Heart left ventricle (tissue), 16 donors: ENCODE data around the gene MICB. TPM values are rescaled to one million over a fixed set of nuclear protein-coding genes. Genes with fewer than 3 reads are reported as not detected.
"Not testable (repeated sequence)": the region's sequence is repeated elsewhere in the genome, so short reads cannot be mapped to it uniquely, and the experiment has no call there.

Experiments
- ATAC-seq, 4 donors: fragments of 200-7000 bp; cut with Tn5 transposase; one replicate each; pipeline ENCODE4 v1.9.1; 2020 to 2022; ENCODE audit warnings: moderate library complexity in 4 of 4, mild to moderate bottlenecking in 3 of 4, moderate number of reproducible peaks in 1 of 4
- DNase-seq, 5 donors: peaks; one replicate each; pipeline ENCODE4 v3.0.0-alpha.2; 2020
- H3K27ac ChIP-seq, 12 donors: fragments of 200-600 bp; sonication (generic) in 4 of 12; one replicate each; pipeline versions ENCODE4 v1.5.0 to v1.8.0; 2016 to 2022; ENCODE audit warnings: mild to moderate bottlenecking in 2 of 12
- H3K27me3 ChIP-seq, 9 donors: fragments of 200-600 bp; sonication (generic) in 2 of 9; one replicate each; pipeline versions ENCODE4 v1.5.1 to v1.8.0; 2016 to 2022; ENCODE audit warnings: mild to moderate bottlenecking in 3 of 9
- H3K36me3 ChIP-seq, 9 donors: fragments of 200-600 bp; sonication (generic) in 2 of 9; one replicate each; pipeline versions ENCODE4 v1.5.0 to v1.8.0; 2018 to 2022; ENCODE audit warnings: mild to moderate bottlenecking in 2 of 9
- H3K4me1 ChIP-seq, 12 donors: fragments of 200-600 bp; sonication (generic) in 4 of 12; one replicate each; pipeline versions ENCODE4 v1.5.0 to v1.8.0; 2016 to 2022; ENCODE audit warnings: mild to moderate bottlenecking in 3 of 12
- H3K4me3 ChIP-seq, 12 donors: fragments of 200-600 bp; sonication (generic) in 4 of 12; one replicate each; pipeline versions ENCODE4 v1.5.0 to v1.8.0; 2017 to 2022; ENCODE audit warnings: mild to moderate bottlenecking in 9 of 12, moderate library complexity in 4 of 12
- H3K9me3 ChIP-seq, 12 donors: fragments of 200-600 bp; sonication (generic) in 4 of 12; one replicate each; pipeline versions ENCODE4 v1.5.0 to v1.8.0; 2016 to 2022; ENCODE audit warnings: mild to moderate bottlenecking in 1 of 12
- POLR2A ChIP-seq, 2 donors: fragments of 450-650 bp; IDR thresholded peaks; one replicate each; pipeline ENCODE4 v1.6.1; 2017; ENCODE audit warnings: antibody characterized with exemption in 2 of 2, mild to moderate bottlenecking in 2 of 2, moderate library complexity in 2 of 2
- WGBS, 4 donors: extraction: QIAGEN DNeasy Blood & Tissue Kit in 2 of 4; methylation state at CpG; one replicate each; pipeline versions ENCODE4 v1.1.5 to v1.1.7; 2013 to 2018; 5-methylcytosine and 5-hydroxymethylcytosine counted together
- intact Hi-C, 10 donors: fragments of 100-400 bp; cut with DNase I; formaldehyde crosslinking; loops; one replicate each; pipeline versions ENCODE4 v1.11.1 to v1.14.2; 2022
- long read RNA-seq, 3 donors: library from polyadenylated mRNA; unstranded; transcript quantifications; one replicate each; pipeline ENCODE4 v2.0.0, GENCODE V29; 2020 to 2021
- polyA plus RNA-seq, 2 donors: library from polyadenylated mRNA; stranded (reverse); fragments of 200-250 nt; gene quantifications; one replicate each; pipeline ENCODE4 v1.2.3, GENCODE V29; 2013
- total RNA-seq, 9 donors: library from RNA; depleted of rRNA in 2 of 9; stranded (reverse); fragments of >200 nt in 2 of 9; fragmentation: NEBNext Ultra II Directional in 3 of 9; extraction: Animal tissue kit (Norgen Biotek cat#: 25700) in 3 of 9; gene quantifications; one replicate each; pipeline versions ENCODE4 v1.1.0 to v1.2.4, GENCODE V29; 2016 to 2023
- TF ChIP-seq, protein P1 (sequence below), 12 donors: fragments of 200-600 bp; sonication (generic) in 4 of 12; IDR thresholded peaks; one replicate each; pipeline versions ENCODE4 v1.5.0 to v1.8.0; 2018 to 2022; ENCODE audit warnings: antibody characterized with exemption in 12 of 12, mild to moderate bottlenecking in 5 of 12
- donor health status: ischemic (EF 13 %, LVEDD 7.1; RV severe dilation, severe dysfunction).
- donor health status: healthy with polysubstance abuse.
- donor health status: DM: no; HTN: yes; CAD: no.
- donor health status: DM: no; HTN: no; CAD: no.
- donor health status: ischemic (EF 25% LVEDD 6.9; RV normal size, moderate dysfunction).
- donor health status: ischemic (EF 25% LVEDD 5.7; RV mildly dilated, moderate dysfunction).
- donor health status: healthy.
- donor health status: DM: yes; HTN: yes; CAD: no.
- donor health status: ischemic (EF 35%, LVEDD 5.7; RV mildly dilated, moderate dysfunction).
- donor health status: nonischemic (EF 11% LVEDD 7.7; RV severe dilation, severe dysfunction).
- donor health status: DM: yes; HTN: yes; CAD: no.
- donor health status: PGD.
- donor health status: ischemic (EF 29% LVEDD 5.4; RV normal size, mild dysfunction).
- donor health status: nonischemic (EF 23%, LVEDD 6.1; RV moderate dilation, normal function).

The MICB gene
- total RNA-seq (1 to 10 TPM; 1.1 to 8.8 (median 1.5) TPM), polyA plus RNA-seq (1 to 10 TPM in 1 of 2 donors, under 1 TPM in 1; 0.84 to 1.3 TPM)
- long read RNA-seq, donor 1, partial matches to known transcripts = 0 of 1 reads
- long read RNA-seq, donor 1, other reads (novel, unspliced or antisense) = 0 of 1 reads
- long read RNA-seq, donor 2, transcript MICB-204 (6 exons, 2,411 nt) = major isoform, 5 of 7 reads
- long read RNA-seq, donor 2, partial matches to known transcripts = 1 of 7 reads
- long read RNA-seq, donor 2, other reads (novel, unspliced or antisense) = 1 of 7 reads
- long read RNA-seq, donor 3, partial matches to known transcripts = 0 of 3 reads
- long read RNA-seq, donor 3, other reads (novel, unspliced or antisense) = 1 of 3 reads

DNA sequence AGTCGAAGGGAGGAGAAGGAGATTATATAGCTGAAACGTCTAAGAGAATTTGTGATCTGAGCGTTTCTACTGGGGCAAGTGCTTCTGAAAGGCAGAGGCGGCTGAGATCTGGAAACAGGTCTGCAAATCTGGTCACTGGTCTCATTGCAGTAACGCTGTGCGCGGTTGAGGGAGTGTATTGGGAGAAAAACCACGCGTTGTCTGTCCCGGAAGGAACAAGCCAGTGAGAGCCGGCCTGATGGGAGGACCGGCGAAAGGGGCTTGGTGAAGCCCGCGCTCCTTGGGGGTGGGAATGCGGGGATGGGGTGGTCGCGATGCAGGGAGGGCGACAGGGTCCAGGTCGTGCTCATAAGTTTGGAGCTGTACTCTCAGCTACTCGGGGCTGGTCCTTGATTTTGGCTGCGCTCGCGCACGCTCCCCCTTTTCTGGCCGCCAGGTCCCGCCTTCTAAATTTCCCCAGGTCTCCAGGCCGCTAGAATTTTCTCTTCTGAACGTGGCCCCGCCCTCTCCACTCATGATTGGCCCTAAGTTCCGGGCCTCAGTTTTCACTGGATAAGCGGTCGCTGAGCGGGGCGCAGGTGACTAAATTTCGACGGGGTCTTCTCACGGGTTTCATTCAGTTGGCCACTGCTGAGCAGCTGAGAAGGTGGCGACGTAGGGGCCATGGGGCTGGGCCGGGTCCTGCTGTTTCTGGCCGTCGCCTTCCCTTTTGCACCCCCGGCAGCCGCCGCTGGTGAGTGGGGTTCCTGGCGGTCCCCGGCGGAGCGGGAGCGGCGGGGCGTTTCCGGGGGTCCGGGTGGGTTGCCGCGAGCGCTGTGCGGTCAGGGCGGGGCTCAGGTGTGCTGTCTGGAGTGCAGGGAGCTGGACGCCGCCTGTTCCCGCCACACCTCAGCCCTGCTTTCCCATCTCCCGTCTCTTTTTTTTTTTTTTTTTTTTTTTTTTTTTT lies at the start of gene MICB:
MICB (plus strand) TSS at position 615 of the 946 bp plus-strand sequence; CDS start at position 664, 49 bp downstream.
- Histone ChIP-seq H3K4me1 (peaks cover 0 to 42% (median 10%) of the 10 kb centered on the region in 12 donors), H3K27me3 (peaks cover 0 to 11% (median 0%) of the 10 kb centered on the region in 9 donors), H3K9me3 (no peaks in the 10 kb centered on the region), H3K27ac (peak within 1 kb of the TSS in 7 of 12 donors; percentile 8 to 62 (median 39)), H3K36me3 (no peaks in the 10 kb centered on the region), H3K4me3 (peak within 1 kb of the TSS; percentile 33 to 75 (median 60))
- intact Hi-C loops = loop anchor here in 4 of 10 donors (2.0 to 10.0 kb wide), 5 partner anchors 27 to 107 kb away; partner anchors contain the start of gene NCR3 (in 1 of the 4)
- TF ChIP-seq, protein P1, sequence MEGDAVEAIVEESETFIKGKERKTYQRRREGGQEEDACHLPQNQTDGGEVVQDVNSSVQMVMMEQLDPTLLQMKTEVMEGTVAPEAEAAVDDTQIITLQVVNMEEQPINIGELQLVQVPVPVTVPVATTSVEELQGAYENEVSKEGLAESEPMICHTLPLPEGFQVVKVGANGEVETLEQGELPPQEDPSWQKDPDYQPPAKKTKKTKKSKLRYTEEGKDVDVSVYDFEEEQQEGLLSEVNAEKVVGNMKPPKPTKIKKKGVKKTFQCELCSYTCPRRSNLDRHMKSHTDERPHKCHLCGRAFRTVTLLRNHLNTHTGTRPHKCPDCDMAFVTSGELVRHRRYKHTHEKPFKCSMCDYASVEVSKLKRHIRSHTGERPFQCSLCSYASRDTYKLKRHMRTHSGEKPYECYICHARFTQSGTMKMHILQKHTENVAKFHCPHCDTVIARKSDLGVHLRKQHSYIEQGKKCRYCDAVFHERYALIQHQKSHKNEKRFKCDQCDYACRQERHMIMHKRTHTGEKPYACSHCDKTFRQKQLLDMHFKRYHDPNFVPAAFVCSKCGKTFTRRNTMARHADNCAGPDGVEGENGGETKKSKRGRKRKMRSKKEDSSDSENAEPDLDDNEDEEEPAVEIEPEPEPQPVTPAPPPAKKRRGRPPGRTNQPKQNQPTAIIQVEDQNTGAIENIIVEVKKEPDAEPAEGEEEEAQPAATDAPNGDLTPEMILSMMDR (IDR thresholded peaks at IDR 0.05) = no peak
- peak in 1 of 2 donors; percentile 60 for TF ChIP-seq POLR2A (IDR thresholded peaks at IDR 0.05)
- DNase-seq (peak; percentile 65 to 81 (median 75)), ATAC-seq (peak; percentile 8 to 71 (median 66))
- WGBS, 4 donors = 1% methylated on average over 53 to 64 of the region's 64 CpGs

DNA sequence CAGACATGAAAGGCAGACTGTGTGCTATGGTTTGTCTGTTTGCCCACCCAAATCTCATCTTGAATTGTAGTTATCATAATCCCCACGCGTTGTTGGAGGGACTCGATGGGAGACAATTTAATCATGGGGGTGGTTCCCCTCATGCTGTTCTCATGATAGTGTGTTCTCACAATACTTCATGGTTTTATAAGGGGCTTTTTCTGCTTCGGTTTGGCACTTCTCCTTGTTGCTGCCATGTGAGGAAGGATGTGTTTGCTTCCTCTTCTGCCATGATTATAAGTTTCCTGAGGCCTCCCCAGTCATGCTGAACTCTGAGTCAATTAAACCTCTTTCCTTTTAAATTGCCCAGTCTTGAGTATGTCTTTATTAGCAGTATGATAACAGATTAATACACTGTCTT lies 47.2 kb upstream of the MICB start:
- intact Hi-C loops = no loop called here
- no peaks in the 10 kb centered on the region for H3K27me3 ChIP-seq
- ATAC-seq (no peak), DNase-seq (no peak)
- H3K27ac ChIP-seq = no peak overlapping the region
- no peaks in the 10 kb centered on the region for H3K36me3 ChIP-seq
- H3K9me3 ChIP-seq = peaks cover 0 to 18% (median 0%) of the 10 kb centered on the region in 12 donors
- no peaks in the 10 kb centered on the region for H3K4me1 ChIP-seq
- no peak for TF ChIP-seq POLR2A (IDR thresholded peaks at IDR 0.05)
- TF ChIP-seq, protein P1 (IDR thresholded peaks at IDR 0.05) = no peak
- no peak overlapping the region for H3K4me3 ChIP-seq
- whole genome bisulfite sequencing, 4 donors = 40 to 66% (median 61%) methylated on average over 4 of the region's 4 CpGs

DNA sequence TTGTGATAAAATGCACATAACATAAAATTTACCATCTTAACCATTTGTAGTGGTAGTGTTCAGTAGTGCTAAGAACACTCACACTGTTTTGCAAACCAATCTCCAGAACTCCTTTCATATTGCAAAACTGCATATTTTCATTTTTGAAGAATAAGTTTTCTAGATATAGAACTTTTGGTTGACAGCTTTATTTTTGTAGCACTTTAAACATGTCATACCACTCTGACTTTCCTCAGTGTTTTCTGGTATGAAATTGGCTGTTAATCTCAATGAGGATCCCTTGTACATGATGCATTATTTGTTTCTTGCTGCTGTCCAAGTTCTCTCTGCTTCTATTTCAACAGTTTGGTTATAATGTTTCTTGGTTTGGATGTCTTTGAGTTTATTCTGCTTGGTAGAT lies 45.1 kb upstream of the MICB start:
- Histone ChIP-seq H3K4me1 (no peaks in the 10 kb centered on the region), H3K36me3 (no peaks in the 10 kb centered on the region), H3K9me3 (peaks cover 0 to 18% (median 0%) of the 10 kb centered on the region in 12 donors), H3K4me3 (no peak overlapping the region), H3K27ac (no peak overlapping the region), H3K27me3 (no peaks in the 10 kb centered on the region)
- intact Hi-C loops = no loop called here
- DNase-seq = no peak
- TF ChIP-seq POLR2A (IDR thresholded peaks at IDR 0.05) = no peak
- TF ChIP-seq, protein P1 (IDR thresholded peaks at IDR 0.05) = no peak
- no peak for ATAC-seq

- WGBS, 4 donors = 75 to 81% (median 78%) methylated on average over 2 of the region's 2 CpGs
- no peak for DNase-seq
- intact Hi-C loops = no loop called here
Observed at GRCh38 chr6:31453259-31453658, 44.7 kb upstream of the MICB start.

DNA sequence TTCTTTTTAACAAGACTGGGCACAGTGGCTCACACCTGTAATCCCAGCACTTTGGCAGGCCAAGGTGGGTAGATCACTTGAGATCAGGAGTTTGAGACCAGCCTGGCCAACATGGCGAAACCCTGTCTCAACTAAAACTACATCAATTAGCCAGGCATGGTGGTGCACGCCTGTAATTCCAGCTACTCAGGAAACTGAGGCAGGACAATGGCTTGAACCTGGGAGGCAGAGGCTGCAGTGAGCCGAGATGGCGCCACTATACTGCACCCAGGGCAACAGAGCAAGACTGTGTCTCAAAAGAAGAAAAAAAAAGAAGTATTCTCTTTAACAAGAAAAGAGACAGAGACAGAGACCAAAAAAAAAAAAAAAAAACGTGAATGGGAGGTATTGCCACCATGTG lies 38.1 kb upstream of the MICB start:
- H3K27ac ChIP-seq, ATAC-seq, H3K4me3 ChIP-seq, H3K9me3 ChIP-seq, H3K27me3 ChIP-seq, DNase-seq, intact Hi-C loops, H3K36me3 ChIP-seq: not testable (repeated sequence)
- peaks cover 0 to 22% (median 8%) of the 10 kb centered on the region in 12 donors for H3K4me1 ChIP-seq
- 81 to 91% (median 85%) methylated on average over 5 of the region's 5 CpGs for WGBS, 4 donors

More at GRCh38 chr6:31453259-31453658, 44.7 kb upstream of the MICB start:
- no peak for ATAC-seq
- H3K9me3 ChIP-seq = peaks cover 0 to 18% (median 0%) of the 10 kb centered on the region in 12 donors
- H3K27ac ChIP-seq = no peak overlapping the region
- no peaks in the 10 kb centered on the region for H3K36me3 ChIP-seq
- no peaks in the 10 kb centered on the region for H3K27me3 ChIP-seq
- no peak overlapping the region for H3K4me3 ChIP-seq
- TF ChIP-seq POLR2A (IDR thresholded peaks at IDR 0.05) = no peak
- TF ChIP-seq, protein P1 (IDR thresholded peaks at IDR 0.05) = no peak
- no peaks in the 10 kb centered on the region for H3K4me1 ChIP-seq
